ENCODE results near the gene MYEOV.

DNA sequence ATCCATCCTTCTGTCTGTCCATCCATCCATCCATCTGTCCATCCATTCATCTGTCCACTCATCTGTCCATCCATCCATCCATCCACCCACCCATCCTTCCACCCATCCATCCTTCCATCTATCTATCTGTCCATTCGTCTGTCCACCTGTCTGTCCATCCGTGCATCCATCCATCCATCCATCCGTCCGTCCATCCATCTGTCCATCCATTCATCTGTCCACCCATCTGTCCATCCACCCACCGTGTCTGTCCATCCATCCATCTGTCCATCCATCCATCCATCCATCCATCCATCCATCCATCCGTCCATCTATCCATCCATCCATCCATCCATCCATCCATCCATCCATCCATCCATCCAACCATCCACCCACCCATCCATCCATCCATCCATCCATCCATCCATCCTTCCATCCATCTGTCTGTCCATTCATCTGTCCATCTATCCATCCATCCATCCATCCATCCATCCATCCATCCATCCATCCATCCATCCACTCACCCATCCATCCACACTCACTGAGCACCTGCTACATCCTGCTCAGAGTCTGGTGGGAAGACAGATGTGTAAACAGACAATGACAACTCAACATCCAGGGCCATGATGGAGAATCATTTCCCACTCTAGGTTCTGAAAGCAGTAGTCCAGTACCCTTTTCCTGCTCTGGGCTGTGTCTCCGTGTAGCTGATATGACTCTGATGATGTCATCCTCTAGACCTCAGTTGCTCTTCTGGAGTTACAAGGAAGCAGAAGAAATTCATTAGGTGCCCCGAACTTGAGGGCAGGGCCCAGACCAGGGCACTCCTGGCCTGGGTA is 30.8 kb upstream of the MYEOV start:
- TF ChIP-seq SP1 (IDR thresholded peaks at IDR 0.05): no peak
- TF ChIP-seq, protein P1, sequence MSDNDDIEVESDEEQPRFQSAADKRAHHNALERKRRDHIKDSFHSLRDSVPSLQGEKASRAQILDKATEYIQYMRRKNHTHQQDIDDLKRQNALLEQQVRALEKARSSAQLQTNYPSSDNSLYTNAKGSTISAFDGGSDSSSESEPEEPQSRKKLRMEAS (IDR thresholded peaks at IDR 0.05): no peak
- TF ChIP-seq, protein P2, sequence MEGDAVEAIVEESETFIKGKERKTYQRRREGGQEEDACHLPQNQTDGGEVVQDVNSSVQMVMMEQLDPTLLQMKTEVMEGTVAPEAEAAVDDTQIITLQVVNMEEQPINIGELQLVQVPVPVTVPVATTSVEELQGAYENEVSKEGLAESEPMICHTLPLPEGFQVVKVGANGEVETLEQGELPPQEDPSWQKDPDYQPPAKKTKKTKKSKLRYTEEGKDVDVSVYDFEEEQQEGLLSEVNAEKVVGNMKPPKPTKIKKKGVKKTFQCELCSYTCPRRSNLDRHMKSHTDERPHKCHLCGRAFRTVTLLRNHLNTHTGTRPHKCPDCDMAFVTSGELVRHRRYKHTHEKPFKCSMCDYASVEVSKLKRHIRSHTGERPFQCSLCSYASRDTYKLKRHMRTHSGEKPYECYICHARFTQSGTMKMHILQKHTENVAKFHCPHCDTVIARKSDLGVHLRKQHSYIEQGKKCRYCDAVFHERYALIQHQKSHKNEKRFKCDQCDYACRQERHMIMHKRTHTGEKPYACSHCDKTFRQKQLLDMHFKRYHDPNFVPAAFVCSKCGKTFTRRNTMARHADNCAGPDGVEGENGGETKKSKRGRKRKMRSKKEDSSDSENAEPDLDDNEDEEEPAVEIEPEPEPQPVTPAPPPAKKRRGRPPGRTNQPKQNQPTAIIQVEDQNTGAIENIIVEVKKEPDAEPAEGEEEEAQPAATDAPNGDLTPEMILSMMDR (IDR thresholded peaks at IDR 0.05; ENCODE audit: low read depth, low read length, missing input control): no peak
- TF ChIP-seq YY1 (IDR thresholded peaks at IDR 0.05): no peak
- TF ChIP-seq HNF4A (conservative IDR thresholded peaks at IDR 0.05): no peak
- TF ChIP-seq GABPA (IDR thresholded peaks at IDR 0.05 in 1 of 2, conservative IDR thresholded peaks at IDR 0.05 in 1 of 2): no peak
- TF ChIP-seq, protein P3, sequence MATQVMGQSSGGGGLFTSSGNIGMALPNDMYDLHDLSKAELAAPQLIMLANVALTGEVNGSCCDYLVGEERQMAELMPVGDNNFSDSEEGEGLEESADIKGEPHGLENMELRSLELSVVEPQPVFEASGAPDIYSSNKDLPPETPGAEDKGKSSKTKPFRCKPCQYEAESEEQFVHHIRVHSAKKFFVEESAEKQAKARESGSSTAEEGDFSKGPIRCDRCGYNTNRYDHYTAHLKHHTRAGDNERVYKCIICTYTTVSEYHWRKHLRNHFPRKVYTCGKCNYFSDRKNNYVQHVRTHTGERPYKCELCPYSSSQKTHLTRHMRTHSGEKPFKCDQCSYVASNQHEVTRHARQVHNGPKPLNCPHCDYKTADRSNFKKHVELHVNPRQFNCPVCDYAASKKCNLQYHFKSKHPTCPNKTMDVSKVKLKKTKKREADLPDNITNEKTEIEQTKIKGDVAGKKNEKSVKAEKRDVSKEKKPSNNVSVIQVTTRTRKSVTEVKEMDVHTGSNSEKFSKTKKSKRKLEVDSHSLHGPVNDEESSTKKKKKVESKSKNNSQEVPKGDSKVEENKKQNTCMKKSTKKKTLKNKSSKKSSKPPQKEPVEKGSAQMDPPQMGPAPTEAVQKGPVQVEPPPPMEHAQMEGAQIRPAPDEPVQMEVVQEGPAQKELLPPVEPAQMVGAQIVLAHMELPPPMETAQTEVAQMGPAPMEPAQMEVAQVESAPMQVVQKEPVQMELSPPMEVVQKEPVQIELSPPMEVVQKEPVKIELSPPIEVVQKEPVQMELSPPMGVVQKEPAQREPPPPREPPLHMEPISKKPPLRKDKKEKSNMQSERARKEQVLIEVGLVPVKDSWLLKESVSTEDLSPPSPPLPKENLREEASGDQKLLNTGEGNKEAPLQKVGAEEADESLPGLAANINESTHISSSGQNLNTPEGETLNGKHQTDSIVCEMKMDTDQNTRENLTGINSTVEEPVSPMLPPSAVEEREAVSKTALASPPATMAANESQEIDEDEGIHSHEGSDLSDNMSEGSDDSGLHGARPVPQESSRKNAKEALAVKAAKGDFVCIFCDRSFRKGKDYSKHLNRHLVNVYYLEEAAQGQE (IDR thresholded peaks at IDR 0.05): no peak
- TF ChIP-seq TAF1 (conservative IDR thresholded peaks at IDR 0.05): no peak
